HepG2 (cell line): ENCODE results near the gene GNGT2. TPM values are rescaled to one million over a fixed set of nuclear protein-coding genes. Genes with fewer than 3 reads are reported as not detected.
A peak's percentile ranks its signal among the peaks of the same experiment; 100 is the strongest.

Experiments used
- ATAC-seq: fragments of 200-7000 bp; cut with Tn5 transposase; 3 replicates; pipeline ENCODE4 v1.9.1; 2020; ENCODE audit warnings: mild to moderate bottlenecking, moderate library complexity
- BruUV-seq: library from RNA; stranded (reverse); fragments of 400-500 nt; replicated peaks from 2 replicates; lab custom pipeline; 2021; lab: Mats Ljungman, UMichigan
- CTCF ChIA-PET: fragments of 300-600 bp; formaldehyde crosslinking; extraction: SDS; loops from one replicate; lab custom pipeline; 2021; ENCODE audit warnings: low total read pairs, inconsistent platforms, low intra/inter-chr PET ratio; lab: Yijun Ruan, JAX
- POLR2A ChIA-PET: fragments of 350-600 bp; sonication (Branson Sonifier 250); formaldehyde crosslinking; loops from one replicate; lab custom pipeline; 2020; ENCODE audit warnings: antibody characterized with exemption, inconsistent platforms; lab: Yijun Ruan, JAX
- DNase-seq: peaks from one replicate; pipeline ENCODE4 v3.0.0-alpha.2; 2015; ENCODE audit warnings: low spot score
- FAIRE-seq: peaks from 3 replicates; lab custom pipeline; 2011; peaks lifted over from hg19 to GRCh38; lab: Jason Lieb, UNC
- H2AFZ ChIP-seq: one replicate; pipeline ENCODE4 v1.6.1; 2011; ENCODE audit warnings: low read length, inconsistent platforms
- H3K27ac ChIP-seq: fragments of 300-600 bp; 3 replicates; pipeline ENCODE4 v1.8.0; 2011; ENCODE audit warnings: mixed run types, mild to moderate bottlenecking, mixed read lengths, low read length, inconsistent platforms; ENCODE audit not compliant: insufficient read depth; ENCODE audit errors: extremely low read length
- H3K27me3 ChIP-seq, 2 experiments: fragments of 200-600 bp in 1 of 2; 2 replicates in 1 of 2; 3 replicates in 1 of 2; pipeline versions ENCODE4 v1.6.0 to v1.8.0; 2011; ENCODE audit warnings: low read length in 2 of 2, mild to moderate bottlenecking in 2 of 2, moderate library complexity in 2 of 2, inconsistent platforms in 1 of 2; ENCODE audit not compliant: insufficient read depth in 2 of 2, control insufficient read depth in 1 of 2
- H3K36me3 ChIP-seq, 2 experiments: fragments of 200-600 bp in 1 of 2; replicated peaks in 1 of 2; 2 replicates in 1 of 2; 3 replicates in 1 of 2; pipeline versions ENCODE4 v1.5.1 to v1.8.0; 2011; ENCODE audit warnings: low read length in 2 of 2, inconsistent platforms in 1 of 2; ENCODE audit not compliant: insufficient read depth in 2 of 2, control insufficient read depth in 1 of 2
- H3K4me1 ChIP-seq: 2 replicates; pipeline ENCODE4 v1.5.1; 2012; ENCODE audit warnings: low read length, inconsistent platforms; ENCODE audit not compliant: insufficient read depth
- H3K4me2 ChIP-seq: 2 replicates; pipeline ENCODE4 v1.6.0; 2011; ENCODE audit warnings: low read depth, low read length, inconsistent platforms
- H3K4me3 ChIP-seq, 3 experiments: fragments of 200-600 bp in 1 of 3; sonication (generic), shearing (Covaris generic) in 1 of 3; replicated peaks in 1 of 3; 2 replicates each; pipeline ENCODE4 v1.5.1; 2011 to 2016; ENCODE audit warnings: low read length in 3 of 3, inconsistent platforms in 2 of 3, low read depth in 2 of 3, mild to moderate bottlenecking in 2 of 3, control low read depth in 1 of 3, mixed read lengths in 1 of 3; ENCODE audit not compliant: insufficient read depth in 1 of 3
- H3K79me2 ChIP-seq: one replicate; pipeline ENCODE4 v1.6.1; 2011; ENCODE audit warnings: low read length, inconsistent platforms; ENCODE audit not compliant: insufficient read depth
- H3K9ac ChIP-seq: 2 replicates; pipeline ENCODE4 v1.6.0; 2011; ENCODE audit warnings: mild to moderate bottlenecking, low read depth, low read length, inconsistent platforms; ENCODE audit not compliant: insufficient read depth
- H3K9me3 ChIP-seq: 2 replicates; pipeline ENCODE4 v1.5.1; 2012; ENCODE audit warnings: mild to moderate bottlenecking, low read length
- H4K20me1 ChIP-seq: 2 replicates; pipeline ENCODE4 v1.6.0; 2011; ENCODE audit warnings: inconsistent platforms, mild to moderate bottlenecking, low read length, moderate library complexity; ENCODE audit not compliant: insufficient read depth
- ATM ChIP-seq: fragments of 450-650 bp; IDR thresholded peaks from 2 replicates; pipeline ENCODE4 v1.7.1; 2017; ENCODE audit warnings: mild to moderate bottlenecking, borderline replicate concordance
- FIP1L1 ChIP-seq: fragments of 200-400 bp; formaldehyde crosslinking; IDR thresholded peaks from 2 replicates; pipeline ENCODE4 v1.6.1; 2018; ENCODE audit warnings: low read depth, mild to moderate bottlenecking, low read length, moderate library complexity, borderline replicate concordance; ENCODE audit not compliant: insufficient read depth
- HINFP ChIP-seq: sonication (generic); formaldehyde crosslinking; IDR thresholded peaks from 2 replicates; pipeline ENCODE4 v1.4.0; 2020; ENCODE audit warnings: low read depth, mild to moderate bottlenecking, missing genetic modification reagents
- PAF1 ChIP-seq: IDR thresholded peaks from 2 replicates; pipeline ENCODE4 v1.6.1; 2016; ENCODE audit warnings: missing genetic modification reagents, missing compliant biosample characterization
- PAWR ChIP-seq: sonication (generic); formaldehyde crosslinking; IDR thresholded peaks from 2 replicates; pipeline ENCODE4 v1.4.0; 2020; ENCODE audit warnings: missing genetic modification reagents, mild to moderate bottlenecking, borderline replicate concordance
- PREB ChIP-seq: sonication (generic); formaldehyde crosslinking; IDR thresholded peaks from 2 replicates; pipeline ENCODE4 v1.4.0; 2020; ENCODE audit warnings: missing genetic modification reagents
- REXO4 ChIP-seq: sonication (generic); formaldehyde crosslinking; IDR thresholded peaks from 2 replicates; pipeline ENCODE4 v1.8.0; 2022; ENCODE audit warnings: missing genetic modification reagents, mild to moderate bottlenecking, borderline replicate concordance
- SIX1 ChIP-seq: sonication (generic); formaldehyde crosslinking; IDR thresholded peaks from 2 replicates; pipeline ENCODE4 v1.4.0; 2020; ENCODE audit warnings: missing genetic modification reagents, borderline replicate concordance
- SNAI1 ChIP-seq: sonication (generic); formaldehyde crosslinking; IDR thresholded peaks from 2 replicates; pipeline ENCODE4 v1.5.0; 2020; ENCODE audit warnings: mild to moderate bottlenecking, missing genetic modification reagents, borderline replicate concordance
- TCF7 ChIP-seq: sonication (generic); IDR thresholded peaks from 2 replicates; pipeline ENCODE4 v1.6.1; 2016; ENCODE audit warnings: antibody characterized with exemption, low read depth
- ZBTB1 ChIP-seq: sonication (generic); formaldehyde crosslinking; IDR thresholded peaks from 2 replicates; pipeline ENCODE4 v1.4.0; 2020; ENCODE audit warnings: missing genetic modification reagents, borderline replicate concordance
- ZBTB3 ChIP-seq: sonication (generic); formaldehyde crosslinking; IDR thresholded peaks from 2 replicates; pipeline ENCODE4 v1.4.0; 2020; ENCODE audit warnings: low read depth, mild to moderate bottlenecking, moderate library complexity, missing genetic modification reagents, borderline replicate concordance
- ZFP82 ChIP-seq: sonication (generic); formaldehyde crosslinking; IDR thresholded peaks from 2 replicates; pipeline ENCODE4 v1.5.1; 2020; ENCODE audit warnings: mild to moderate bottlenecking, missing genetic modification reagents, borderline replicate concordance
- ZNF142 ChIP-seq: sonication (generic); formaldehyde crosslinking; IDR thresholded peaks from 2 replicates; pipeline ENCODE4 v1.4.0; 2020; ENCODE audit warnings: missing genetic modification reagents
- ZNF292 ChIP-seq: sonication (generic); formaldehyde crosslinking; IDR thresholded peaks from 2 replicates; pipeline ENCODE4 v1.8.1; 2022; ENCODE audit warnings: mild to moderate bottlenecking, low read depth, missing genetic modification reagents, borderline replicate concordance
- ZNF773 ChIP-seq: sonication (generic); formaldehyde crosslinking; IDR thresholded peaks from 2 replicates; pipeline ENCODE4 v1.4.0; 2020; ENCODE audit warnings: missing genetic modification reagents, borderline replicate concordance
- WGBS: methylation state at CpG from one replicate; pipeline ENCODE4 v1.1.6; 2017; ENCODE audit warnings: low lambda C conversion rate; 5-methylcytosine and 5-hydroxymethylcytosine counted together
- in situ Hi-C: cut with HindIII; loops from 2 replicates; pipeline ENCODE4 v1.10.0; 2017; ENCODE audit warnings: low pct_unique_long_range_greater_than_20kb; ENCODE audit not compliant: extremely low pct_ligation_motif_present
- intact Hi-C: fragments of 100-400 bp; cut with micrococcal nuclease; formaldehyde crosslinking; loops from one replicate; pipeline ENCODE4 v1.10.0; 2022; ENCODE audit not compliant: unreplicated experiment
- polyA plus RNA-seq, 8 experiments: library from polyadenylated mRNA; depleted of rRNA in 3 of 8; stranded (reverse) in 7 of 8; unstranded in 1 of 8; fragments of >200 nt; fragmentation: Illumina TruSeq in 4 of 8; extraction: Trizol in 4 of 8; gene quantifications; 2 replicates each; pipeline versions ENCODE4 v1.2.1 to v1.2.3, GENCODE V29; 2011 to 2016; ENCODE audit warnings: low read depth in 4 of 8, missing spikeins in 1 of 8, mixed read lengths in 1 of 8; ENCODE audit not compliant: insufficient read depth in 1 of 8
- total RNA-seq, 5 experiments: library from RNA; depleted of rRNA; stranded (reverse); fragments of >200 nt; fragmentation: Illumina TruSeq; extraction: Trizol; gene quantifications; 2 replicates each; pipeline ENCODE4 v1.2.3, GENCODE V29; 2016; ENCODE audit warnings: low read depth in 1 of 5

The GNGT2 gene
- total and polyA plus RNA-seq, 2 of the 13 experiments (the other 11 are each of a cell fraction or from before 2014, with no cell fraction given), result not detected

GRCh38 chr17:49216953-49217650, 6.7 kb upstream of the GNGT2 start:
- no peak overlapping the region for H3K27ac ChIP-seq
- H3K36me3 ChIP-seq, result no peaks in the 10 kb centered on the region
- H2AFZ ChIP-seq, result no peak overlapping the region
- no peak overlapping the region for H3K9ac ChIP-seq
- H3K79me2 ChIP-seq, result no peaks in the 10 kb centered on the region
- ChIA-PET CTCF (no interaction called here), POLR2A (no interaction called here)
- BruUV-seq, result no TSS peak
- WGBS, result 35% methylated on average over 11 of the region's 11 CpGs
- no peak overlapping the region for H3K4me3 ChIP-seq
- no peaks in the 10 kb centered on the region for H3K4me1 ChIP-seq
- FAIRE-seq (no peak), DNase-seq (no peak), ATAC-seq (peak; percentile 17; the same call in 1 of the 3 replicates)
- peaks cover 8 to 70% of the 10 kb centered on the region in 2 experiments for H3K27me3 ChIP-seq
- no peaks in the 10 kb centered on the region for H3K9me3 ChIP-seq
- intact Hi-C loops, result no loop called here
- no peak overlapping the region for H3K4me2 ChIP-seq
- no peaks in the 10 kb centered on the region for H4K20me1 ChIP-seq
- in situ Hi-C loops, result no loop called here
- TF ChIP-seq ZBTB3 (CRISPR knock-in tag) (no peak), SIX1 (CRISPR knock-in tag) (no peak), ZNF142 (no peak), PAF1 (CRISPR knock-in tag) (no peak), ZBTB1 (CRISPR knock-in tag) (no peak), ZNF292 (no peak), ZNF773 (CRISPR knock-in tag) (no peak), SNAI1 (CRISPR knock-in tag) (no peak), HINFP (CRISPR knock-in tag) (no peak), ZFP82 (CRISPR knock-in tag) (no peak), ATM (no peak), FIP1L1 (no peak), PREB (CRISPR knock-in tag) (no peak), PAWR (CRISPR knock-in tag) (no peak), TCF7 (no peak), REXO4 (CRISPR knock-in tag) (no peak)
